ENCODE results near the gene RBBP9. TPM values are rescaled to one million over a fixed set of nuclear protein-coding genes. Genes with fewer than 3 reads are reported as not detected.

Gene RBBP9
- total and polyA plus RNA-seq, 2 of the 4 experiments (the other 2 are of a cell fraction), result 4.8 to 31.4 TPM

GRCh38 chr20:18514127-18514526, 17.1 kb upstream of the RBBP9 start:
- H2BK120ac ChIP-seq (ENCODE audit: low read depth, low read length), result no peak overlapping the region
- no peak overlapping the region for H2BK20ac ChIP-seq (ENCODE audit: low read depth, low read length)
- no CpG with 5 or more reads among the region's 5 CpGs for WGBS, 2 experiments (ENCODE audit: extremely low coverage in 2 of 2, insufficient read length in 1 of 2)
- no peaks in the 10 kb centered on the region for H3K9me3 ChIP-seq (ENCODE audit: control insufficient read depth, insufficient read depth, low read length)
- no peak overlapping the region for H3K27ac ChIP-seq (ENCODE audit: insufficient read depth, low read length)
- peaks cover 9 to 14% of the 10 kb centered on the region in 2 experiments; a peak in 2 of 4 replicates for H3K79me1 ChIP-seq (ENCODE audit: low read depth in 1 of 2, low read length in 2 of 2)
- no peak overlapping the region for H2BK15ac ChIP-seq (ENCODE audit: low read depth, low read length)
- H3K4me2 ChIP-seq (ENCODE audit: low read depth, low read length), result no peak overlapping the region
- H2AFZ ChIP-seq (replicated peaks; ENCODE audit: low read length, poor library complexity), result no peak overlapping the region
- dilution Hi-C loops (cut with HindIII; ENCODE audit: low sequenced_read_pairs, unreplicated experiment), result no loop called here
- ATAC-seq (ENCODE audit: low read depth), result no peak
- no peak overlapping the region for H3K23ac ChIP-seq (ENCODE audit: low read depth, low read length)
- intact Hi-C loops (cut with micrococcal nuclease), result loop anchor here (5.0 kb wide), 1 partner anchor 43 kb away; no protein-coding TSS in a partner anchor
- no peak overlapping the region for H4K91ac ChIP-seq (ENCODE audit: insufficient read depth, low read depth, low read length)
- H4K5ac ChIP-seq (ENCODE audit: low read depth, low read length), result no peak overlapping the region
- no peak overlapping the region for H3K9ac ChIP-seq (ENCODE audit: low read depth, low read length)
- no TSS peak for BruUV-seq (replicated peaks)
- ChIA-PET POLR2A (ENCODE audit: unreplicated experiment) (no interaction called here), CTCF (interaction anchor here (0.6 kb wide), 1 partner anchor 10 kb away, joined by 7 read pairs; no protein-coding TSS in a partner anchor)
- in situ Hi-C loops (cut with MboI; ENCODE audit: low sequenced_read_pairs), result no loop called here
- H3K4ac ChIP-seq (ENCODE audit: low read depth, low read length), result no peak overlapping the region
- H4K20me1 ChIP-seq (ENCODE audit: insufficient read depth, low read length), result no peaks in the 10 kb centered on the region
- H3K4me3 ChIP-seq (ENCODE audit: insufficient read depth, low read depth, low read length), result no peak overlapping the region
- H4K8ac ChIP-seq (ENCODE audit: low read depth in 2 of 2, low read length in 2 of 2), result no peak overlapping the region
- DNase-seq, result no peak
- H2AK5ac ChIP-seq (ENCODE audit: low read depth, low read length), result no peak overlapping the region
- no peak overlapping the region for H2BK5ac ChIP-seq (ENCODE audit: low read depth, low read length, poor library complexity, severe bottlenecking)
- no peak overlapping the region for H3K14ac ChIP-seq (replicated peaks; ENCODE audit: low read depth, low read length)
- H3K36me3 ChIP-seq (ENCODE audit: control insufficient read depth, insufficient read depth, low read length), result peaks cover 15% of the 10 kb centered on the region
- no peak overlapping the region for H3K56ac ChIP-seq (ENCODE audit: extremely low read depth, insufficient read depth, low read length)
- no peaks in the 10 kb centered on the region for H3K9me1 ChIP-seq (ENCODE audit: insufficient read depth, low read length)
- H3K27me3 ChIP-seq (ENCODE audit: control insufficient read depth, insufficient read depth, low read length), result no peaks in the 10 kb centered on the region
- H3K4me1 ChIP-seq (ENCODE audit: control insufficient read depth, insufficient read depth, low read length), result no peaks in the 10 kb centered on the region
- no peak overlapping the region for H3K18ac ChIP-seq (ENCODE audit: low read depth, low read length)
- H2AK9ac ChIP-seq (replicated peaks; ENCODE audit: low read depth, low read length, poor library complexity), result no peak overlapping the region
- no peak for TF ChIP-seq BHLHE40 (IDR thresholded peaks at IDR 0.05; ENCODE audit: low read depth, low read length)
- TF ChIP-seq CTCF (conservative IDR thresholded peaks at IDR 0.05; ENCODE audit: low read depth, low read length), result no peak
- TF ChIP-seq SMC3 (IDR thresholded peaks at IDR 0.05; ENCODE audit: low read depth, low read length), result no peak
- TF ChIP-seq RAD21 (IDR thresholded peaks at IDR 0.05; ENCODE audit: low read length), result no peak
- TF ChIP-seq USF2 (IDR thresholded peaks at IDR 0.05; ENCODE audit: low read depth, low read length), result no peak
- TF ChIP-seq NFE2L2 (IDR thresholded peaks at IDR 0.05; ENCODE audit: low read depth, low read length), result no peak
